SK-N-SH (cell line): ENCODE results near the gene ALDH3B1. TPM values are rescaled to one million over a fixed set of nuclear protein-coding genes. Genes with fewer than 3 reads are reported as not detected.

Source experiments
- CTCF ChIA-PET: fragments of 300-600, 350-600 bp; formaldehyde crosslinking; extraction: SDS; loops from one replicate; lab custom pipeline; 2021; lab: Yijun Ruan, JAX
- POLR2A ChIA-PET: fragments of 350-600 bp; sonication (Branson Sonifier 250); formaldehyde crosslinking; extraction: SDS; loops from one replicate; lab custom pipeline; 2020; ENCODE audit warnings: antibody characterized with exemption, inconsistent platforms; lab: Yijun Ruan, JAX
- DNase-seq: peaks from one replicate; pipeline ENCODE4 v3.0.0; 2012
- H2AFZ ChIP-seq: fragments of 200-600 bp; sonication (generic); 2 replicates; pipeline ENCODE4 v1.8.1; 2016; ENCODE audit warnings: antibody characterized with exemption, mild to moderate bottlenecking, low read depth
- H3F3A ChIP-seq: fragments of 200-600 bp; sonication (generic); replicated peaks from 2 replicates; pipeline ENCODE3; 2016; ENCODE audit warnings: antibody characterized with exemption, mild to moderate bottlenecking; ENCODE audit not compliant: insufficient read depth
- H3K27ac ChIP-seq, 2 experiments: fragments of 200-500 bp in 1 of 2; fragments of 200-600 bp in 1 of 2; sonication (Bioruptor generic) in 1 of 2; sonication (generic), shearing (Covaris generic) in 1 of 2; 2 replicates each; pipeline versions ENCODE4 v1.5.1 to v1.6.1; 2014 to 2016; ENCODE audit warnings: low read depth in 2 of 2, inconsistent platforms in 1 of 2, low read length in 1 of 2, mild to moderate bottlenecking in 1 of 2, mixed read lengths in 1 of 2
- H3K27me3 ChIP-seq: fragments of 200-600 bp; sonication (generic), shearing (Covaris generic); 2 replicates; pipeline ENCODE4 v1.6.1; 2016; ENCODE audit warnings: mixed run types; ENCODE audit not compliant: insufficient read depth
- H3K36me3 ChIP-seq, 2 experiments: fragments of 200-500 bp in 1 of 2; fragments of 200-600 bp in 1 of 2; sonication (Bioruptor generic) in 1 of 2; sonication (generic) in 1 of 2; replicated peaks in 1 of 2; 2 replicates each; pipeline versions ENCODE3 to v1.5.1; 2014 to 2016; ENCODE audit warnings: low read length in 1 of 2, mild to moderate bottlenecking in 1 of 2; ENCODE audit not compliant: insufficient read depth in 2 of 2, control insufficient read depth in 1 of 2
- H3K4me1 ChIP-seq, 2 experiments: fragments of 200-500 bp in 1 of 2; fragments of 200-600 bp in 1 of 2; sonication (Bioruptor generic) in 1 of 2; sonication (generic), shearing (Covaris generic) in 1 of 2; 2 replicates each; pipeline versions ENCODE4 v1.5.1 to v1.6.1; 2014 to 2016; ENCODE audit warnings: low read depth in 1 of 2, low read length in 1 of 2, mixed run types in 1 of 2; ENCODE audit not compliant: insufficient read depth in 2 of 2, control insufficient read depth in 1 of 2
- H3K4me2 ChIP-seq: fragments of 200-600 bp; sonication (generic), shearing (Covaris generic); 2 replicates; pipeline ENCODE4 v1.6.1; 2017; ENCODE audit warnings: mixed run types
- H3K4me3 ChIP-seq, 2 experiments: fragments of 200-500 bp in 1 of 2; fragments of 200-600 bp in 1 of 2; sonication (Bioruptor generic) in 1 of 2; sonication (generic), shearing (Covaris generic) in 1 of 2; 2 replicates each; pipeline versions ENCODE4 v1.5.1 to v1.8.1; 2014 to 2016; ENCODE audit warnings: low read depth in 2 of 2, inconsistent platforms in 1 of 2, low read length in 1 of 2, mild to moderate bottlenecking in 1 of 2, mixed read lengths in 1 of 2, moderate library complexity in 1 of 2
- H3K79me2 ChIP-seq: fragments of 200-600 bp; sonication (generic); 2 replicates; pipeline ENCODE4 v1.8.1; 2017; ENCODE audit warnings: mild to moderate bottlenecking; ENCODE audit not compliant: insufficient read depth
- H3K9ac ChIP-seq: fragments of 200-600 bp; sonication (generic); 2 replicates; pipeline ENCODE4 v1.6.1; 2017; ENCODE audit warnings: mixed run types
- H3K9me2 ChIP-seq: fragments of 200-600 bp; sonication (generic); 2 replicates; pipeline ENCODE4 v1.6.1; 2017; ENCODE audit warnings: mixed run types
- H3K9me3 ChIP-seq: fragments of 200-600 bp; sonication (generic); 2 replicates; pipeline ENCODE4 v1.6.1; 2017; ENCODE audit warnings: mixed run types, mild to moderate bottlenecking, moderate library complexity
- H4K20me1 ChIP-seq: fragments of 200-600 bp; sonication (generic); 2 replicates; pipeline ENCODE4 v1.6.1; 2017; ENCODE audit warnings: mild to moderate bottlenecking, mixed run types; ENCODE audit not compliant: insufficient read depth
- CHD2 ChIP-seq: fragments of 150-350 bp; IDR thresholded peaks from 2 replicates; pipeline ENCODE4 v1.6.1; 2018; ENCODE audit warnings: low read length; ENCODE audit not compliant: partially characterized antibody
- ELF1 ChIP-seq: IDR thresholded peaks from 2 replicates; pipeline ENCODE4 v1.4.0; 2012
- EZH2phosphoT487 ChIP-seq: fragments of 200-600 bp; sonication (generic); IDR thresholded peaks from 2 replicates; pipeline ENCODE4 v1.6.1; 2017; ENCODE audit warnings: low read depth, mixed run types, mild to moderate bottlenecking, antibody characterized with exemption, moderate library complexity, borderline replicate concordance
- FOSL2 ChIP-seq: IDR thresholded peaks from 2 replicates; pipeline ENCODE4 v1.4.0; 2012; ENCODE audit warnings: low read depth, mild to moderate bottlenecking, moderate library complexity, borderline replicate concordance
- GABPA ChIP-seq: IDR thresholded peaks from 2 replicates; pipeline ENCODE4 v1.4.0; 2012; ENCODE audit warnings: low read depth, mild to moderate bottlenecking
- GATA2 ChIP-seq: sonication (generic); formaldehyde crosslinking; IDR thresholded peaks from 2 replicates; pipeline ENCODE4 v1.5.0; 2020; ENCODE audit warnings: mild to moderate bottlenecking, missing genetic modification reagents
- JUND ChIP-seq: IDR thresholded peaks from 2 replicates; pipeline ENCODE4 v1.4.0; 2012
- MEF2A ChIP-seq: IDR thresholded peaks from 2 replicates; pipeline ENCODE4 v1.4.0; 2012; ENCODE audit warnings: low read depth, borderline replicate concordance
- MXI1 ChIP-seq: IDR thresholded peaks from 2 replicates; pipeline ENCODE4 v1.6.1; 2012; ENCODE audit warnings: mild to moderate bottlenecking, low read depth, low read length, improper control_type of control experiment
- NFIC ChIP-seq: IDR thresholded peaks from 2 replicates; pipeline ENCODE4 v1.4.0; 2012; ENCODE audit warnings: borderline replicate concordance
- NRF1 ChIP-seq: IDR thresholded peaks from 2 replicates; pipeline ENCODE4 v1.6.1; 2012; ENCODE audit warnings: low read depth, mild to moderate bottlenecking, low read length
- RCOR1 ChIP-seq: fragments of 150-350 bp; IDR thresholded peaks from 2 replicates; pipeline ENCODE4 v1.6.1; 2017; ENCODE audit warnings: antibody characterized with exemption, low read length
- RFX5 ChIP-seq: IDR thresholded peaks from 2 replicates; pipeline ENCODE4 v1.6.1; 2012; ENCODE audit warnings: mild to moderate bottlenecking, improper control_type of control experiment, low read length
- RXRA ChIP-seq: IDR thresholded peaks from 2 replicates; pipeline ENCODE4 v1.4.0; 2012; ENCODE audit warnings: low read depth, mild to moderate bottlenecking, borderline replicate concordance
- SIN3A ChIP-seq: IDR thresholded peaks from 2 replicates; pipeline ENCODE4 v1.6.1; 2012; ENCODE audit warnings: low read depth, mild to moderate bottlenecking, low read length, moderate library complexity, borderline replicate concordance
- TAF1 ChIP-seq: IDR thresholded peaks from 2 replicates; pipeline ENCODE4 v1.6.1; 2012; ENCODE audit warnings: low read depth, mild to moderate bottlenecking, low read length, moderate library complexity, borderline replicate concordance
- WGBS: methylation state at CpG from one replicate; pipeline ENCODE4 v1.1.6; 2017; ENCODE audit warnings: low lambda C conversion rate; 5-methylcytosine and 5-hydroxymethylcytosine counted together
- polyA plus RNA-seq, 3 experiments: library from polyadenylated mRNA; depleted of rRNA; stranded (reverse); fragments of >200 nt; gene quantifications; 2 replicates each; pipeline ENCODE4 v1.2.3, GENCODE V29; 2012
- TF ChIP-seq, protein P1 (sequence below): IDR thresholded peaks from 2 replicates; pipeline ENCODE4 v1.4.0; 2012; ENCODE audit warnings: low read depth
- TF ChIP-seq, protein P2 (sequence below): fragments of 150-350 bp; IDR thresholded peaks from 2 replicates; pipeline ENCODE4 v1.6.1; 2017; ENCODE audit warnings: antibody characterized with exemption, low read length, low read depth, borderline replicate concordance
- TF ChIP-seq, protein P3 (sequence below): IDR thresholded peaks from 2 replicates; pipeline ENCODE4 v1.4.0; 2012; ENCODE audit warnings: low read depth, borderline replicate concordance
- TF ChIP-seq, protein P4 (sequence below): fragments of 150-350 bp; IDR thresholded peaks from 2 replicates; pipeline ENCODE4 v1.6.1; 2016; ENCODE audit warnings: mild to moderate bottlenecking, low read depth, low read length

The ALDH3B1 gene
- polyA plus RNA-seq, 1 of the 3 experiments (the other 2 are of a cell fraction): 14.9 TPM

DNA sequence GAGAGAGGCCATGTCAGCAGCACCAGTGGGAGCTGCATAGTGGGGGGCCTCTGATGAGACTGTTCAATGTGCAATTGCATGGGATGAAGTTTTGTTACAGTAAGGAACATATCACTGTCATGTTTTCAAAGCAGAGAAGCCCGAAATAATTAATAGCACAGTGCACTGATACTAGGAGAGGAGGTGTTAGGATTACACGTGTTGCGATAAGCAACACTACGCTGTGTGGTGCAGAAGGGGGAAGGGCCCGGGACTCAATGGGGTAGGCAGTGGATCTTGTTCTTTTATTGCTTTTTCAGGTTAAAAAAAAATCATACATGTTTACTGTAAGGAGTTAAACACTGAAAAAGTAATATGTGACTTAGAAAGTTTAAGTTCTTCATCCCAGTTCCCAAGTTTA, 57.9 kb downstream of the ALDH3B1 start:
- Histone ChIP-seq H4K20me1 (no peaks in the 10 kb centered on the region), H3K27ac (no peak overlapping the region), H3K9me2 (no peaks in the 10 kb centered on the region), H3K4me3 (no peak overlapping the region), H3K4me2 (no peak overlapping the region), H2AFZ (no peak overlapping the region), H3F3A (no peaks in the 10 kb centered on the region), H3K36me3 (peaks cover 20 to 43% of the 10 kb centered on the region in 2 experiments), H3K9me3 (no peaks in the 10 kb centered on the region), H3K4me1 (no peaks in the 10 kb centered on the region), H3K79me2 (no peaks in the 10 kb centered on the region), H3K9ac (no peak overlapping the region), H3K27me3 (no peaks in the 10 kb centered on the region)
- ChIA-PET CTCF (no interaction called here), POLR2A (no interaction called here)
- 92% methylated on average over 5 of the region's 5 CpGs for WGBS
- no peak for DNase-seq
- TF ChIP-seq MXI1: no peak
- TF ChIP-seq RCOR1: no peak
- TF ChIP-seq, protein P1, sequence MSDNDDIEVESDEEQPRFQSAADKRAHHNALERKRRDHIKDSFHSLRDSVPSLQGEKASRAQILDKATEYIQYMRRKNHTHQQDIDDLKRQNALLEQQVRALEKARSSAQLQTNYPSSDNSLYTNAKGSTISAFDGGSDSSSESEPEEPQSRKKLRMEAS: no peak
- no peak for TF ChIP-seq CHD2
- TF ChIP-seq NFIC: no peak
- TF ChIP-seq GABPA: no peak
- TF ChIP-seq, protein P2, sequence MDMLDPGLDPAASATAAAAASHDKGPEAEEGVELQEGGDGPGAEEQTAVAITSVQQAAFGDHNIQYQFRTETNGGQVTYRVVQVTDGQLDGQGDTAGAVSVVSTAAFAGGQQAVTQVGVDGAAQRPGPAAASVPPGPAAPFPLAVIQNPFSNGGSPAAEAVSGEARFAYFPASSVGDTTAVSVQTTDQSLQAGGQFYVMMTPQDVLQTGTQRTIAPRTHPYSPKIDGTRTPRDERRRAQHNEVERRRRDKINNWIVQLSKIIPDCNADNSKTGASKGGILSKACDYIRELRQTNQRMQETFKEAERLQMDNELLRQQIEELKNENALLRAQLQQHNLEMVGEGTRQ: no peak
- TF ChIP-seq RFX5: no peak
- no peak for TF ChIP-seq TAF1
- no peak for TF ChIP-seq NRF1
- TF ChIP-seq MEF2A: no peak
- TF ChIP-seq, protein P3, sequence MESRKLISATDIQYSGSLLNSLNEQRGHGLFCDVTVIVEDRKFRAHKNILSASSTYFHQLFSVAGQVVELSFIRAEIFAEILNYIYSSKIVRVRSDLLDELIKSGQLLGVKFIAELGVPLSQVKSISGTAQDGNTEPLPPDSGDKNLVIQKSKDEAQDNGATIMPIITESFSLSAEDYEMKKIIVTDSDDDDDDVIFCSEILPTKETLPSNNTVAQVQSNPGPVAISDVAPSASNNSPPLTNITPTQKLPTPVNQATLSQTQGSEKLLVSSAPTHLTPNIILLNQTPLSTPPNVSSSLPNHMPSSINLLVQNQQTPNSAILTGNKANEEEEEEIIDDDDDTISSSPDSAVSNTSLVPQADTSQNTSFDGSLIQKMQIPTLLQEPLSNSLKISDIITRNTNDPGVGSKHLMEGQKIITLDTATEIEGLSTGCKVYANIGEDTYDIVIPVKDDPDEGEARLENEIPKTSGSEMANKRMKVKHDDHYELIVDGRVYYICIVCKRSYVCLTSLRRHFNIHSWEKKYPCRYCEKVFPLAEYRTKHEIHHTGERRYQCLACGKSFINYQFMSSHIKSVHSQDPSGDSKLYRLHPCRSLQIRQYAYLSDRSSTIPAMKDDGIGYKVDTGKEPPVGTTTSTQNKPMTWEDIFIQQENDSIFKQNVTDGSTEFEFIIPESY: no peak

DNA sequence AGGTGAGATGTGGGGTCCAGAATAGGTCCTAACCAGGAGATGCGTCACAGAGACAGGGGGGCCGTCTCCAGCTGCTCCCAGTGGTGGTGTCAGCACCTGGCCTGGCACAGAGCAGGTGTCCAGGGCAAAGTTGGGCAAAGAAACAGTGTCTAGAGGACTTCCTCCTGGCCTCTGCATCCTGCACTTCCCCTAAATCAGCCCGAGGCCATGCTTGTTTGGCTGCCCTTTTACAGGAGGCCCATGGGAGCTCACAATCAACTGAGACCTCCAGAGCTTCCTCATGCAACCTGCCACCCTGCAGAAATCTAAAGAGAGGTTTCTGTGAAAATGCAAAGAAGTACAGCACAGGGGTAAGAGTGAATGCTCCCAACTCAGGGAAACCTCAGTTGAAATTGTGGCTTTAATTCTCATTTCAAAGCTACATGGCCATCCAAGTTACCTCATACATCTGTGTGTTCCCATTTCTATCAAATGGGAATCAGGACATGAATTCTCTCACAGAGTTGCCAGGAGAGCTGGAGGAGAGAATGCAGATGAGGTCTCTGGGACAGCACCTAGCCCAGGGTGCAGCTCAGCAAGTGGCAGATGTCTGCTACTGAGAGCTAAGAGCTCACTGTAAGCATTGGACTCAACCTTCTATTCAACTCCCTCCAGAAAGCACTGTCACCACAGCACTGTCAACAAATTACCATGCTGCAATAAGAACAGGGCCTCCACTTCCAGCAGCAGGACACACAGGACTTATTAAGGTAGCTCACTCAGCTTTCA, 61.3 kb downstream of the ALDH3B1 start:
- CTCF ChIA-PET: interaction anchor here (0.8 kb wide), 1 partner anchor 77 kb away, joined by 3 read pairs; no protein-coding TSS in a partner anchor
- H3K27ac ChIP-seq: no peak overlapping the region
- H3K9ac ChIP-seq: no peak overlapping the region
- H3K4me3 ChIP-seq: no peak overlapping the region
- H3K9me3 ChIP-seq: no peaks in the 10 kb centered on the region
- no peaks in the 10 kb centered on the region for H3K9me2 ChIP-seq
- WGBS: 87% methylated on average over 2 of the region's 3 CpGs
- no peaks in the 10 kb centered on the region for H3K27me3 ChIP-seq
- peaks cover 15 to 24% of the 10 kb centered on the region in 2 experiments for H3K36me3 ChIP-seq
- no peak overlapping the region for H2AFZ ChIP-seq
- no peaks in the 10 kb centered on the region for H3F3A ChIP-seq
- H3K79me2 ChIP-seq: no peaks in the 10 kb centered on the region
- H4K20me1 ChIP-seq: no peaks in the 10 kb centered on the region
- DNase-seq: no peak
- TF ChIP-seq EZH2phosphoT487: no peak
- TF ChIP-seq, protein P4, sequence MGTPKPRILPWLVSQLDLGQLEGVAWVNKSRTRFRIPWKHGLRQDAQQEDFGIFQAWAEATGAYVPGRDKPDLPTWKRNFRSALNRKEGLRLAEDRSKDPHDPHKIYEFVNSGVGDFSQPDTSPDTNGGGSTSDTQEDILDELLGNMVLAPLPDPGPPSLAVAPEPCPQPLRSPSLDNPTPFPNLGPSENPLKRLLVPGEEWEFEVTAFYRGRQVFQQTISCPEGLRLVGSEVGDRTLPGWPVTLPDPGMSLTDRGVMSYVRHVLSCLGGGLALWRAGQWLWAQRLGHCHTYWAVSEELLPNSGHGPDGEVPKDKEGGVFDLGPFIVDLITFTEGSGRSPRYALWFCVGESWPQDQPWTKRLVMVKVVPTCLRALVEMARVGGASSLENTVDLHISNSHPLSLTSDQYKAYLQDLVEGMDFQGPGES: no peak
- TF ChIP-seq GATA2 (CRISPR knock-in tag): no peak
- TF ChIP-seq NRF1: no peak
- no peak for TF ChIP-seq SIN3A
- TF ChIP-seq RXRA: no peak
- TF ChIP-seq GABPA: no peak
- no peak for TF ChIP-seq JUND
- TF ChIP-seq FOSL2: no peak
- no peak for TF ChIP-seq ELF1
- TF ChIP-seq, all 33 proteins: peak for 0
- H3K4me1 ChIP-seq: no peaks in the 10 kb centered on the region
- POLR2A ChIA-PET: no interaction called here
- no peak overlapping the region for H3K4me2 ChIP-seq
